Stimulated activated CD4-positive, alpha-beta T cell treated with anti-CD3 and anti-CD28 coated beads, Interleukin-15, amount 100 ng/mL, for 1 hour (primary cell): ENCODE measurements around the gene SLC7A6.

Experiments used
- DNase-seq, 2 donors: peaks; one replicate each; pipeline ENCODE4 v3.0.0-alpha.2; 2020; ENCODE audit warnings: low read depth in 1 of 2, low spot score in 1 of 2

The SLC7A6 gene

GRCh38 chr16:68342620-68343019 lies 78.3 kb downstream of the SLC7A6 start:
- no peak for DNase-seq

GRCh38 chr16:68343137-68343536 lies 78.8 kb downstream of the SLC7A6 start:
- no peak for DNase-seq

DNA sequence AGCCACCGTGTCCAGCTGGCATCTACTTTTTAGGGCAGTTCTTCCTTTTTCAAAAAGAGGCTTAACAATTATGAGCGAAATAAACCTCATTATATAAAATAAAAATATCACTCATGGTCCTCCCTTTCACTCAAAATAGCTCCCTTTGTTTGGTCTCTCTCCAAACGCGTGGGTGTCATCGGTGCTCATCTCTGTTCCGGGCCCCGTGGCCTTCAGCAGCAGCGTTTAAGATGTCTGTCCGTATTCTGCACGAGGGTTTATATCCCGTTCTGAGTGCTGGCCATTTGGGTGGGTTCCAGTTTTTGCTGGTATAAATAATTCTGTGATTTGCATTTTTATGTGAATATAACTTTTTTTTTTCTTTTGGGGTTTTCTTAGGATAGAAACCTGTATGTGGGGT lies 79.9 kb downstream of the SLC7A6 start:
- DNase-seq, result no peak

GRCh38 chr16:68345351-68345810 lies 81.1 kb downstream of the SLC7A6 start:
- DNase-seq, result no peak

DNA sequence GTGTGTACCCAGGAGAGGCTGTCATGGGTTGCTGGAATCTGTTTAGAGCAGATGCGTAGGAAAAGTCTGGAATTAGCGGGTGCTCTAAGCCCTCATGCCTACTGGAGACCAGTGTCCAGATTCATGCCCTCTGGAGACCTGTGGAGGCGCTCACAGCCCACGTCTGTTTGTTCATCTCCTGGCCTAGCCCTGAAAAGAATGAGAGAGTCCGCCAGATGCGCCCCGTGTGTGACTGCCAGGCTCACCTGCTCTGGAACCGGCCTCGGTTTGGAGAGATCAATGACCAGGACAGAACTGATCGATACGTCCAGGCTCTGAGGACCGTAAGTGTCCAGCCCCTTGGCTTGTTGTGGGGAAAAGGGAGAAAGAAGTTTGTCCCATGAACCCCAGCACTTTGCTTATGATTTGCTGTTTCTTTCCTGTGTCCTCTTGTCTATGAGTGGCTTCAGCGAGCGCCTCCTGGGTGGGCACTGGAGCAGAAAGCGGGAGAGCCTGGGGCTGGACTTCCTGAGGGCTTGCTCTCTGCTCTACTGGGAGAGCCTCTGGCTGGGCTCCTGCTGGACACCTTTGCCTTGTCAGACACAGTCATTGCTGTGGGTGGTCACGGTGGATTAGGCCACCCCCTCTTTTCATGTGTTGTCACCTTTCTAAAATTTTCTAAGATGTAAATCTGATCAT lies 81.8 kb downstream of the SLC7A6 start:
- DNase-seq, result no peak

DNA sequence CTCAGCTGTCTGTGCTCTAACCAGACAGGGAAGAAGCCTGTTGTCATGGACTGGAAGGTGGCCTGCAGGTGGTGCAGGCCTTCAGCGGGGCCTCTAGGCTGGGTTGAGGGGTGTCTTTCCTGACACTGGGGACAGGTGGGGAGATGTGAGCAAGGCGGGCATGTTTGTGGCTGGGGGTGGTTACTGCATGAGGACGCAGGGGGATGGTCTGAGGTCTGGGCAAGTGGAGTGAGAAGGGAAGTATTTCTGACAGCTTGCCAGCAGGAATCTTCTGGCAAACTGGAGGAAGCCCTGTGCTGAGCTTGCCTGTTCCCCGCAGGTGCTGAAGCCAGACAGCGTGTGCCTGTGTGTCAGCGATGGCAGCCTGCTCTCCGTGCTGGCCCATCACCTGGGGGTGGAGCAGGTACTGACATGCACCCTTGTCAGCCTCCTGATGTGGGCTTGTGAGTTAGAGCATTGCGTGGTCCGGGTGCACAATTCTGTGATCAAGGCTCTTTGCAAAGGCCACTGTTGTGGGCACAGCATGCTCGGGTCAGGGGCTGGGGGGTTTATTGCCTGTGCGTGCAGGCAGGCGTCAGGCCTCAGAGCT lies 82.7 kb downstream of the SLC7A6 start:
- no peak for DNase-seq

DNA sequence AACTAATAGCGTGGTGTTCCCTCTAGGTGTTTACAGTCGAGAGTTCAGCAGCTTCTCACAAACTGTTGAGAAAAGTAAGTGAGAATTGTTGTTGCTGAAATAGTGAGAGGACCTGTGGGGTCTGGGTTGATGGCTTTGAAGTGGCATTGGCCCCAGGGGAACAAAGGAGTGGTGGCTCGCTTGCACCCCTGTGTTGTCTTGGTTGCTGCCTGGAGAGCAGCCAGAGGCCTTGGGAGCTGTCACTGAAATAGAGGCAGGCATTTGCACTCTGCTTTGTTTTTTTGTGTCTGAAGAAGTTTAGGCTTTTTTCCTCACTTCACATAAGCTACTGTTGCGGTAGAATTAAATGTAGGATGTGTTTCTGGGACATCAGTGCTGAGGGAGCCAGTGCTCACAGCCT lies 83.3 kb downstream of the SLC7A6 start:
- no peak for DNase-seq

GRCh38 chr16:68348639-68349445 lies 84.5 kb downstream of the SLC7A6 start:
- DNase-seq, result no peak

DNA sequence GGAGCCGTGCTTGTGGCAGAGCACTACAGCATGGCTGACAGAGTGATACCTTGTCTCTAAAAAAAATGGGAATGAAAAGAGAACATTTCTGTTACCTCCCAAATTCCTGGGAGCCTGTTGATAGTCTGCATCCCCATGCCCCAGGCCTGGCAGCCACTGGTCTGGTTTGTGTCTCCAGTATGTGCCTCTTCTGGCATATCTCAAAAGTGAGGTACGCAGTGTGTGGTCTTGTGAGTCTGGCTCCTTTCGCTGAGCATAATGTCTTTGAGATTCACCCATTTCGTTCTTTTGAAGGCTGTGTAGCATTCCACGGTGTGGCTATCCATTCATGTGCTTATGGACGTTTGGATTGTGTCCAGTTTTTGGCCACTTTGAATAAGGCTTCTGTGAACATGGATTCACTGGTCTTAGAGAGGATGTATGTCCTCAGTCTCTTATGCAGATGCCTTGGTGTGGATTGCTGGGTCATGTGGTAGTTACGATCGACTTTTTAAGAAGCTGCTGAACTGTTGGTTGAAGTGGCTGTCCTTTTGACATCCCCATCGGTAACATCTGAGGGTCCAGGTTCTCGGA lies 85.6 kb downstream of the SLC7A6 start:
- DNase-seq, result no peak

GRCh38 chr16:68350813-68351350 lies 86.6 kb downstream of the SLC7A6 start:
- no peak for DNase-seq
